CD4-positive, alpha-beta T cell (primary cell): ENCODE data around the gene ELMO1. TPM values are rescaled to one million over a fixed set of nuclear protein-coding genes. Genes with fewer than 3 reads are reported as not detected.

Experiments
- ATAC-seq: fragments of 200-7000 bp; cut with Tn5 transposase; one replicate; pipeline ENCODE4 v1.10.0; 2022; ENCODE audit warnings: mild to moderate bottlenecking; ENCODE audit not compliant: poor library complexity
- CTCF ChIA-PET: fragments of 350-600 bp; sonication (Branson Sonifier 250); formaldehyde crosslinking; loops from one replicate; lab custom pipeline; 2021; ENCODE audit warnings: antibody characterized with exemption, inconsistent platforms; lab: Charles Lee
- POLR2A ChIA-PET: fragments of 350-600 bp; sonication (Branson Sonifier 250); formaldehyde crosslinking; loops from one replicate; lab custom pipeline; 2021; ENCODE audit warnings: antibody characterized with exemption, inconsistent platforms; lab: Charles Lee
- DNase-seq, 14 experiments: peaks; one replicate each; pipeline ENCODE4 v3.0.0-alpha.2; 2013 to 2020; ENCODE audit warnings: mixed read lengths in 2 of 14
- H3K27ac ChIP-seq, 2 donors: one replicate each; pipeline versions ENCODE4 v1.5.1 to v1.7.0; 2013; ENCODE audit warnings: low read length in 2 of 2, low read depth in 1 of 2, mild to moderate bottlenecking in 1 of 2
- H3K27me3 ChIP-seq, 2 experiments: 1 replicate in 1 of 2; 2 replicates in 1 of 2; pipeline versions ENCODE4 v1.6.1 to v1.7.0; 2013; ENCODE audit warnings: low read length in 2 of 2, control low read depth in 1 of 2, mild to moderate bottlenecking in 1 of 2, moderate library complexity in 1 of 2; ENCODE audit not compliant: insufficient read depth in 2 of 2, control insufficient read depth in 1 of 2
- H3K36me3 ChIP-seq: one replicate; pipeline ENCODE4 v1.6.1; 2013; ENCODE audit warnings: low read length, control low read depth; ENCODE audit not compliant: insufficient read depth
- H3K4me1 ChIP-seq: one replicate; pipeline ENCODE4 v1.6.1; 2013; ENCODE audit warnings: low read length, control low read depth; ENCODE audit not compliant: insufficient read depth
- H3K4me3 ChIP-seq: one replicate; pipeline ENCODE4 v1.5.1; 2013; ENCODE audit warnings: mild to moderate bottlenecking, low read length, moderate library complexity
- H3K9me3 ChIP-seq, 2 experiments: 1 replicate in 1 of 2; 2 replicates in 1 of 2; pipeline versions ENCODE4 v1.6.1 to v1.7.0; 2013; ENCODE audit warnings: low read length in 2 of 2, mild to moderate bottlenecking in 2 of 2, control low read depth in 1 of 2, moderate library complexity in 1 of 2; ENCODE audit not compliant: control insufficient read depth in 1 of 2, insufficient read depth in 1 of 2
- H3K27ac Mint-ChIP-seq: one replicate; pipeline ENCODE4 v1.8.0; 2020; ENCODE audit warnings: mixed read lengths
- H3K27me3 Mint-ChIP-seq: one replicate; pipeline ENCODE4 v1.8.0; 2021; ENCODE audit warnings: mixed read lengths
- H3K36me3 Mint-ChIP-seq: one replicate; pipeline ENCODE4 v1.8.0; 2021; ENCODE audit warnings: low read depth, mixed read lengths
- H3K4me1 Mint-ChIP-seq: one replicate; pipeline ENCODE4 v1.8.0; 2021; ENCODE audit warnings: low read depth, mixed read lengths
- H3K4me3 Mint-ChIP-seq: one replicate; pipeline ENCODE4 v1.8.0; 2020; ENCODE audit warnings: mild to moderate bottlenecking, mixed read lengths
- H3K9me3 Mint-ChIP-seq: one replicate; pipeline ENCODE4 v1.8.0; 2020; ENCODE audit warnings: mixed read lengths
- intact Hi-C, 2 experiments: fragments of 100-400 bp; cut with DNase I in 1 of 2; cut with micrococcal nuclease in 1 of 2; formaldehyde crosslinking; loops; one replicate each; pipeline versions ENCODE4 v1.15.1 to v1.9.0; 2023 to 2025; cut with DNase I, micrococcal nuclease
- polyA plus RNA-seq, 2 donors: library from polyadenylated mRNA; unstranded; fragments of 120-200 nt; gene quantifications; one replicate each; pipeline ENCODE4 v1.2.1, GENCODE V29; 2013
- total RNA-seq, 174 experiments: library from RNA in 2 of 174; stranded (reverse) in 2 of 174; gene quantifications; one replicate each; pipeline ENCODE4 v1.2.3 and lab custom pipeline; 2021 to 2026
- TF ChIP-seq, protein P1 (sequence below): fragments of 200-600 bp; IDR thresholded peaks from one replicate; pipeline ENCODE4 v1.8.0; 2022; ENCODE audit warnings: antibody characterized with exemption, mild to moderate bottlenecking

The ELMO1 gene, protein sequence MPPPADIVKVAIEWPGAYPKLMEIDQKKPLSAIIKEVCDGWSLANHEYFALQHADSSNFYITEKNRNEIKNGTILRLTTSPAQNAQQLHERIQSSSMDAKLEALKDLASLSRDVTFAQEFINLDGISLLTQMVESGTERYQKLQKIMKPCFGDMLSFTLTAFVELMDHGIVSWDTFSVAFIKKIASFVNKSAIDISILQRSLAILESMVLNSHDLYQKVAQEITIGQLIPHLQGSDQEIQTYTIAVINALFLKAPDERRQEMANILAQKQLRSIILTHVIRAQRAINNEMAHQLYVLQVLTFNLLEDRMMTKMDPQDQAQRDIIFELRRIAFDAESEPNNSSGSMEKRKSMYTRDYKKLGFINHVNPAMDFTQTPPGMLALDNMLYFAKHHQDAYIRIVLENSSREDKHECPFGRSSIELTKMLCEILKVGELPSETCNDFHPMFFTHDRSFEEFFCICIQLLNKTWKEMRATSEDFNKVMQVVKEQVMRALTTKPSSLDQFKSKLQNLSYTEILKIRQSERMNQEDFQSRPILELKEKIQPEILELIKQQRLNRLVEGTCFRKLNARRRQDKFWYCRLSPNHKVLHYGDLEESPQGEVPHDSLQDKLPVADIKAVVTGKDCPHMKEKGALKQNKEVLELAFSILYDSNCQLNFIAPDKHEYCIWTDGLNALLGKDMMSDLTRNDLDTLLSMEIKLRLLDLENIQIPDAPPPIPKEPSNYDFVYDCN
- total RNA-seq = 100 to 1,000 TPM; 117 to 120 TPM
- polyA plus RNA-seq (2013, experiment 1 of 2) = 46.6 TPM
- polyA plus RNA-seq (2013, experiment 2 of 2) = 66.1 TPM
- total RNA-seq (lab: John Stamatoyannopoulos, UW) = 71.9 to 264 (median 110) reads per million in 172 experiments

DNA sequence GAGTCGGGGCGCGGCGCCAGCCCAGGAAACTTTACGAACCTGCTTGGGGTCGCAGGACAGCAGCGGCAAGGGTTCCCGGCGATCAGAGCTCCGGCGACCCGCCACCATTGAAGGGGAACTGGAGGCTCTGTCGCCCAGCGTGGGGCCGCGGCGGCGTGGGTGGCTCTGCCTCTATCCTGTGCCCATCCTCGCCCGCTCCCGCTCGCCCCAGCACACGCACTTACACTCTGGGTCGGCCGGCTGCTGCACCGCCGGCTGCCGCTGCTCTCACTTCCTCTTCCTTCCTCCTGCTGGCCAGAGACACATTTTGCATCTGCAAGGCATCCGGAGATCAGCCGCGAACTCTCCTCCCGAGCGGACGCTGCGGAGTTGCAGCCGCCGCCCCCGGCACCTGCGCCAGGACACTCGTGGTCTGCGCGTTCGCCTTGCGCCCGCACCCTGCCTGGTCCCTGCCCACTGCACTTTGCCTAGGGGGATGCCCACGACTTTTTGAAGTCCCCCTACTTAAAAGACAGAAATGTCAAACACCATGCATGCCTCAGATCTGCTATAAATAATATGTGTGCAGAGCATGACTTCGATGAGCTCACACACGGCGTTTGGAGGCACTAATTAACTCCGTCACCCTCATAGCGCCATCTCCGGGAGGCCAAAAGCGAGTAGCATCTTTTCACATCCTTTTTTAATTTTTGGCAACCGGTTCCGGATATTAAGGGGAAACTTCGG, at the start of gene ELMO1:
ELMO1 (minus strand) TSS at position 229 of the 726 bp plus-strand sequence. CDS start 106,174 bp downstream, outside the sequence.
- Mint-ChIP-seq H3K4me3 (peak within 1 kb of the TSS; percentile 96), H3K9me3 (no peaks in the 10 kb centered on the region), H3K27ac (peak within 1 kb of the TSS; percentile 97), H3K27me3 (peaks cover 11% of the 10 kb centered on the region), H3K36me3 (peaks cover 47% of the 10 kb centered on the region), H3K4me1 (peaks cover 60% of the 10 kb centered on the region)
- H3K36me3 ChIP-seq = no peaks in the 10 kb centered on the region
- TF ChIP-seq, protein P1, sequence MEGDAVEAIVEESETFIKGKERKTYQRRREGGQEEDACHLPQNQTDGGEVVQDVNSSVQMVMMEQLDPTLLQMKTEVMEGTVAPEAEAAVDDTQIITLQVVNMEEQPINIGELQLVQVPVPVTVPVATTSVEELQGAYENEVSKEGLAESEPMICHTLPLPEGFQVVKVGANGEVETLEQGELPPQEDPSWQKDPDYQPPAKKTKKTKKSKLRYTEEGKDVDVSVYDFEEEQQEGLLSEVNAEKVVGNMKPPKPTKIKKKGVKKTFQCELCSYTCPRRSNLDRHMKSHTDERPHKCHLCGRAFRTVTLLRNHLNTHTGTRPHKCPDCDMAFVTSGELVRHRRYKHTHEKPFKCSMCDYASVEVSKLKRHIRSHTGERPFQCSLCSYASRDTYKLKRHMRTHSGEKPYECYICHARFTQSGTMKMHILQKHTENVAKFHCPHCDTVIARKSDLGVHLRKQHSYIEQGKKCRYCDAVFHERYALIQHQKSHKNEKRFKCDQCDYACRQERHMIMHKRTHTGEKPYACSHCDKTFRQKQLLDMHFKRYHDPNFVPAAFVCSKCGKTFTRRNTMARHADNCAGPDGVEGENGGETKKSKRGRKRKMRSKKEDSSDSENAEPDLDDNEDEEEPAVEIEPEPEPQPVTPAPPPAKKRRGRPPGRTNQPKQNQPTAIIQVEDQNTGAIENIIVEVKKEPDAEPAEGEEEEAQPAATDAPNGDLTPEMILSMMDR = peak; percentile 65
- intact Hi-C loops = loop anchor here (2.0 to 10.0 kb wide), 9 partner anchors 36 to 214 kb away; no protein-coding TSS in a partner anchor
- DNase-seq = peak; percentile 62 to 93 (median 74)
- ATAC-seq = peak; percentile 74
- H3K9me3 ChIP-seq = no peaks in the 10 kb centered on the region
- H3K27me3 ChIP-seq = no peaks in the 10 kb centered on the region
- H3K4me3 ChIP-seq = peak within 1 kb of the TSS; percentile 96
- ChIA-PET CTCF (interaction anchor here (0.6 to 3.7 kb wide), 16 partner anchors 9 to 1736 kb away, joined by 3 to 18 read pairs (median 5); no protein-coding TSS in a partner anchor), POLR2A (interaction anchor here (0.5 to 6.6 kb wide), 38 partner anchors 9 to 1648 kb away, joined by 3 to 134 read pairs (median 5); partner anchors contain the start of gene SEPTIN7)
- H3K4me1 ChIP-seq = peaks cover 26% of the 10 kb centered on the region
- peak within 1 kb of the TSS; percentile 86 to 97 for H3K27ac ChIP-seq

DNA sequence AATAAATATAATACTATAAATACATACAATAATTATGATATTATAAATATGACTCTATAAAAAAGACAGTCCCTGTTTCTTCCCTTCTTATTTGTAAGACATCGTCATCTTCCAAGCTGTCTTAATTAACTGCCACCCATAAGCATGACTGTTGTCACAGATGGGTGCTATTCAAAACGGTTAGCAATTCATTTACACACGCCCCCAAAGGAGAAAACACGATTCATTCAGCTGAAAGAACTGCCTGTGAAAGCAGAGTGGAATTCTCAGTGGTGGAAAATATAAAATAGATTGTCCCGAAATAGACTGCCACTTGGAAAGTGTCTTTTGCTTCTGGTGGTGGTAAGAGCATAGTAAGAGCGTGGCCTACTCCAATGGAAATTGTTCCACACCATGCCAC, 48.9 kb upstream of the ELMO1 start:
- Histone ChIP-seq H3K9me3 (no peaks in the 10 kb centered on the region), H3K4me1 (no peaks in the 10 kb centered on the region), H3K4me3 (no peak overlapping the region), H3K27ac (no peak overlapping the region), H3K27me3 (no peaks in the 10 kb centered on the region), H3K36me3 (no peaks in the 10 kb centered on the region)
- Mint-ChIP-seq H3K27me3 (no peaks in the 10 kb centered on the region), H3K27ac (no peak overlapping the region), H3K9me3 (no peaks in the 10 kb centered on the region), H3K4me1 (no peaks in the 10 kb centered on the region), H3K36me3 (no peaks in the 10 kb centered on the region), H3K4me3 (no peak overlapping the region)
- POLR2A ChIA-PET = no interaction called here
- ATAC-seq (no peak), DNase-seq (no peak)
- CTCF ChIA-PET = interaction anchor here (1.0 kb wide), 1 partner anchor 144 kb away, joined by 4 read pairs; no protein-coding TSS in a partner anchor
- TF ChIP-seq, protein P1 = no peak
- intact Hi-C loops = loop anchor here (5.0 kb wide), 3 partner anchors 50 to 1010 kb away; partner anchors contain the start of gene ELMO1 (in 1 of the 2)
